Naive thymus-derived CD8-positive, alpha-beta T cell (primary cell): ENCODE measurements around the gene DMRT2. TPM values are rescaled to one million over a fixed set of nuclear protein-coding genes. Genes with fewer than 3 reads are reported as not detected.

Source experiments
- ATAC-seq, 2 donors: fragments of 150-1000 bp; cut with Tn5 transposase in 1 of 2; sonication (Bioruptor Pico), chemical (Tn5 transposase) in 1 of 2; 1 replicate in 1 of 2; 2 replicates in 1 of 2; pipeline ENCODE4 v1.10.0; 2021; ENCODE audit warnings: mild to moderate bottlenecking in 2 of 2, moderate library complexity in 2 of 2
- POLR2A ChIA-PET: fragments of 350-600 bp; sonication (Branson Sonifier 250); formaldehyde crosslinking; loops from one replicate; lab custom pipeline; 2021; ENCODE audit warnings: antibody characterized with exemption; lab: Charles Lee
- DNase-seq, 10 donors: peaks; one replicate each; pipeline versions ENCODE4 v3.0.0 to v3.0.0-alpha.2; 2020 to 2022
- H3K27ac Mint-ChIP-seq, 10 donors: one replicate each; pipeline ENCODE4 v1.8.0; 2020 to 2022; ENCODE audit warnings: mild to moderate bottlenecking in 10 of 10, mixed read lengths in 10 of 10, moderate library complexity in 4 of 10, inconsistent platforms in 1 of 10
- H3K27me3 Mint-ChIP-seq, 5 donors: one replicate each; pipeline ENCODE4 v1.8.0; 2021 to 2022; ENCODE audit warnings: mixed read lengths in 5 of 5
- H3K36me3 Mint-ChIP-seq, 3 donors: one replicate each; pipeline ENCODE4 v1.8.0; 2020 to 2022; ENCODE audit warnings: mixed read lengths in 3 of 3, mild to moderate bottlenecking in 2 of 3, inconsistent platforms in 1 of 3
- H3K4me1 Mint-ChIP-seq, 4 donors: one replicate each; pipeline ENCODE4 v1.8.0; 2021 to 2022; ENCODE audit warnings: mixed read lengths in 4 of 4
- H3K4me3 Mint-ChIP-seq, 10 donors: one replicate each; pipeline ENCODE4 v1.8.0; 2020 to 2022; ENCODE audit warnings: mild to moderate bottlenecking in 10 of 10, mixed read lengths in 10 of 10, moderate library complexity in 6 of 10, inconsistent platforms in 1 of 10
- H3K9me3 Mint-ChIP-seq, 9 donors: one replicate each; pipeline ENCODE4 v1.8.0; 2020 to 2022; ENCODE audit warnings: mixed read lengths in 9 of 9, mild to moderate bottlenecking in 3 of 9, inconsistent platforms in 1 of 9, moderate library complexity in 1 of 9
- polyA plus RNA-seq, 3 donors: library from polyadenylated mRNA; unstranded; fragments of 300-500 nt; fragmentation: Illumina TruSeq; gene quantifications; one replicate each; pipeline ENCODE4 v1.2.3, GENCODE V29; 2021
- total RNA-seq, 8 experiments: library from RNA in 2 of 8; stranded (reverse) in 2 of 8; gene quantifications; one replicate each; pipeline ENCODE4 v1.2.3 and lab custom pipeline; 2021 to 2026

DMRT2 gene
- total and polyA plus RNA-seq, 5 experiments from 2014 or later = not detected

GRCh38 chr9:1048811-1049210 lies 1.3 kb upstream of the DMRT2 start:
- ATAC-seq (no peak), DNase-seq (no peak)
- Mint-ChIP-seq H3K4me1 (peaks cover 25 to 64% (median 62%) of the 10 kb centered on the region in 4 donors), H3K27ac (no peak overlapping the region), H3K36me3 (peaks cover 0 to 19% (median 14%) of the 10 kb centered on the region in 3 donors), H3K4me3 (peak overlapping the region; percentile 76 to 91 (median 88)), H3K27me3 (peaks cover 64 to 93% (median 71%) of the 10 kb centered on the region in 5 donors), H3K9me3 (peaks cover 1 to 53% (median 15%) of the 10 kb centered on the region in 9 donors)
- POLR2A ChIA-PET = no interaction called here

- POLR2A ChIA-PET = no interaction called here
- no peak overlapping the region for H3K27ac Mint-ChIP-seq
These were observed 516 bp upstream of the DMRT2 start for GRCh38 chr9:1049641-1050040.

GRCh38 chr9:1051210-1051583 lies 1.0 kb downstream of the DMRT2 start:
- Mint-ChIP-seq H3K36me3 (peaks cover 0 to 18% (median 9%) of the 10 kb centered on the region in 3 donors), H3K27me3 (peaks cover 59 to 83% (median 77%) of the 10 kb centered on the region in 5 donors), H3K4me1 (peaks cover 23 to 58% (median 51%) of the 10 kb centered on the region in 4 donors), H3K27ac (no peak overlapping the region), H3K4me3 (peak overlapping the region in 9 of 10 donors; percentile 36 to 89 (median 60)), H3K9me3 (peaks cover 1 to 43% (median 13%) of the 10 kb centered on the region in 9 donors)
- POLR2A ChIA-PET = no interaction called here
- DNase-seq = no peak
- ATAC-seq = no peak

More at GRCh38 chr9:1049641-1050040, 516 bp upstream of the DMRT2 start:
- no peak for DNase-seq
- Mint-ChIP-seq H3K4me1 (peaks cover 25 to 63% (median 59%) of the 10 kb centered on the region in 4 donors), H3K27me3 (peaks cover 60 to 91% (median 70%) of the 10 kb centered on the region in 5 donors), H3K9me3 (peaks cover 1 to 52% (median 15%) of the 10 kb centered on the region in 9 donors), H3K4me3 (peak overlapping the region in 9 of 10 donors; percentile 6 to 89 (median 65)), H3K36me3 (peaks cover 0 to 18% (median 14%) of the 10 kb centered on the region in 3 donors)
- no peak for ATAC-seq

- H3K36me3 Mint-ChIP-seq = peaks cover 0 to 18% (median 9%) of the 10 kb centered on the region in 3 donors
- peaks cover 23 to 54% (median 51%) of the 10 kb centered on the region in 4 donors for H3K4me1 Mint-ChIP-seq
- no peak overlapping the region for H3K27ac Mint-ChIP-seq
- POLR2A ChIA-PET = no interaction called here
- ATAC-seq (no peak), DNase-seq (no peak)
- peaks cover 64 to 83% (median 79%) of the 10 kb centered on the region in 5 donors for H3K27me3 Mint-ChIP-seq
- peak overlapping the region in 7 of 10 donors; percentile 41 to 89 (median 70) for H3K4me3 Mint-ChIP-seq
- peaks cover 1 to 40% (median 13%) of the 10 kb centered on the region in 9 donors for H3K9me3 Mint-ChIP-seq
These were observed 1.6 kb downstream of the DMRT2 start for GRCh38 chr9:1051584-1052275.

- Mint-ChIP-seq H3K36me3 (peaks cover 0 to 18% (median 9%) of the 10 kb centered on the region in 3 donors), H3K27ac (no peak overlapping the region), H3K4me1 (peaks cover 16 to 45% (median 42%) of the 10 kb centered on the region in 4 donors), H3K4me3 (peak overlapping the region; percentile 24 to 87 (median 65)), H3K9me3 (peaks cover 1 to 34% (median 11%) of the 10 kb centered on the region in 9 donors), H3K27me3 (peaks cover 59 to 82% (median 74%) of the 10 kb centered on the region in 5 donors)
- no peak for ATAC-seq
- DNase-seq = no peak
- POLR2A ChIA-PET = no interaction called here
These were observed 2.5 kb downstream of the DMRT2 start for GRCh38 chr9:1052365-1053281.

GRCh38 chr9:1053282-1053621 lies 3.1 kb downstream of the DMRT2 start:
- Mint-ChIP-seq H3K27me3 (peaks cover 55 to 82% (median 68%) of the 10 kb centered on the region in 5 donors), H3K36me3 (peaks cover 0 to 18% (median 9%) of the 10 kb centered on the region in 3 donors), H3K4me3 (peak overlapping the region in 4 of 10 donors; percentile 44 to 76 (median 74)), H3K27ac (no peak overlapping the region), H3K4me1 (peaks cover 9 to 39% (median 35%) of the 10 kb centered on the region in 4 donors), H3K9me3 (peaks cover 1 to 27% (median 11%) of the 10 kb centered on the region in 9 donors)
- no peak for ATAC-seq
- no peak for DNase-seq
- POLR2A ChIA-PET = no interaction called here

GRCh38 chr9:1053986-1054425 lies 3.8 kb downstream of the DMRT2 start:
- Mint-ChIP-seq H3K9me3 (peaks cover 1 to 20% (median 9%) of the 10 kb centered on the region in 9 donors), H3K4me1 (peaks cover 8 to 31% (median 28%) of the 10 kb centered on the region in 4 donors), H3K27ac (no peak overlapping the region), H3K27me3 (peaks cover 48 to 81% (median 63%) of the 10 kb centered on the region in 5 donors), H3K36me3 (peaks cover 0 to 14% (median 9%) of the 10 kb centered on the region in 3 donors), H3K4me3 (no peak overlapping the region)
- no peak for ATAC-seq
- no peak for DNase-seq
- POLR2A ChIA-PET = no interaction called here

GRCh38 chr9:1055166-1055565 lies 5.0 kb downstream of the DMRT2 start:
- peaks cover 2 to 22% (median 18%) of the 10 kb centered on the region in 4 donors for H3K4me1 Mint-ChIP-seq
- H3K4me3 Mint-ChIP-seq = no peak overlapping the region
- no peak for ATAC-seq
- peaks cover 0 to 6% (median 4%) of the 10 kb centered on the region in 3 donors for H3K36me3 Mint-ChIP-seq
- POLR2A ChIA-PET = no interaction called here
- no peak overlapping the region for H3K27ac Mint-ChIP-seq
- peaks cover 39 to 69% (median 52%) of the 10 kb centered on the region in 5 donors for H3K27me3 Mint-ChIP-seq
- no peak for DNase-seq
- H3K9me3 Mint-ChIP-seq = peaks cover 0 to 9% (median 0%) of the 10 kb centered on the region in 9 donors

GRCh38 chr9:1057910-1058309 lies 7.8 kb downstream of the DMRT2 start:
- H3K36me3 Mint-ChIP-seq = peaks cover 0 to 9% (median 0%) of the 10 kb centered on the region in 3 donors
- no peak overlapping the region for H3K4me3 Mint-ChIP-seq

GRCh38 chr9:1058826-1059487 lies 8.8 kb downstream of the DMRT2 start:
- no peak overlapping the region for H3K4me3 Mint-ChIP-seq
- POLR2A ChIA-PET = no interaction called here
- peaks cover 0 to 2% (median 0%) of the 10 kb centered on the region in 9 donors for H3K9me3 Mint-ChIP-seq
- no peak for ATAC-seq
- H3K27me3 Mint-ChIP-seq = peaks cover 23 to 57% (median 34%) of the 10 kb centered on the region in 5 donors
- peaks cover 0 to 6% (median 0%) of the 10 kb centered on the region in 3 donors for H3K36me3 Mint-ChIP-seq
- no peaks in the 10 kb centered on the region for H3K4me1 Mint-ChIP-seq
- no peak overlapping the region for H3K27ac Mint-ChIP-seq
- no peak for DNase-seq

More at GRCh38 chr9:1057910-1058309, 7.8 kb downstream of the DMRT2 start:
- H3K9me3 Mint-ChIP-seq = peaks cover 0 to 3% (median 0%) of the 10 kb centered on the region in 9 donors
- DNase-seq (no peak), ATAC-seq (no peak)
- peaks cover 31 to 67% (median 38%) of the 10 kb centered on the region in 5 donors for H3K27me3 Mint-ChIP-seq
- no peak overlapping the region for H3K27ac Mint-ChIP-seq
- H3K4me1 Mint-ChIP-seq = peaks cover 0 to 2% (median under 1%) of the 10 kb centered on the region in 4 donors
- POLR2A ChIA-PET = no interaction called here

GRCh38 chr9:1065130-1065529 lies 15.0 kb downstream of the DMRT2 start:
- Mint-ChIP-seq H3K9me3 (peaks cover 0 to 23% (median 6%) of the 10 kb centered on the region in 9 donors), H3K4me1 (no peaks in the 10 kb centered on the region), H3K4me3 (no peak overlapping the region), H3K27me3 (peaks cover 9 to 42% (median 22%) of the 10 kb centered on the region in 5 donors), H3K36me3 (peaks cover 0 to 12% (median 0%) of the 10 kb centered on the region in 3 donors), H3K27ac (no peak overlapping the region)
- ATAC-seq = no peak
- POLR2A ChIA-PET = no interaction called here
- no peak for DNase-seq

GRCh38 chr9:1070692-1071091 lies 20.5 kb downstream of the DMRT2 start:
- Mint-ChIP-seq H3K27me3 (peaks cover 5 to 34% (median 21%) of the 10 kb centered on the region in 5 donors), H3K9me3 (peaks cover 0 to 23% (median 4%) of the 10 kb centered on the region in 9 donors), H3K4me3 (no peak overlapping the region), H3K4me1 (no peaks in the 10 kb centered on the region), H3K27ac (no peak overlapping the region), H3K36me3 (peaks cover 0 to 8% (median 0%) of the 10 kb centered on the region in 3 donors)
- POLR2A ChIA-PET = no interaction called here
- ATAC-seq = no peak
- no peak for DNase-seq
